ENCODE measurements around the gene IVNS1ABP. TPM values are rescaled to one million over a fixed set of nuclear protein-coding genes. Genes with fewer than 3 reads are reported as not detected.
"Not testable (repeated sequence)": the region's sequence is repeated elsewhere in the genome, so short reads cannot be mapped to it uniquely, and the experiment has no call there.

Gene IVNS1ABP
- polyA plus RNA-seq (ENCODE audit: insufficient read length) = 68.0 TPM

DNA sequence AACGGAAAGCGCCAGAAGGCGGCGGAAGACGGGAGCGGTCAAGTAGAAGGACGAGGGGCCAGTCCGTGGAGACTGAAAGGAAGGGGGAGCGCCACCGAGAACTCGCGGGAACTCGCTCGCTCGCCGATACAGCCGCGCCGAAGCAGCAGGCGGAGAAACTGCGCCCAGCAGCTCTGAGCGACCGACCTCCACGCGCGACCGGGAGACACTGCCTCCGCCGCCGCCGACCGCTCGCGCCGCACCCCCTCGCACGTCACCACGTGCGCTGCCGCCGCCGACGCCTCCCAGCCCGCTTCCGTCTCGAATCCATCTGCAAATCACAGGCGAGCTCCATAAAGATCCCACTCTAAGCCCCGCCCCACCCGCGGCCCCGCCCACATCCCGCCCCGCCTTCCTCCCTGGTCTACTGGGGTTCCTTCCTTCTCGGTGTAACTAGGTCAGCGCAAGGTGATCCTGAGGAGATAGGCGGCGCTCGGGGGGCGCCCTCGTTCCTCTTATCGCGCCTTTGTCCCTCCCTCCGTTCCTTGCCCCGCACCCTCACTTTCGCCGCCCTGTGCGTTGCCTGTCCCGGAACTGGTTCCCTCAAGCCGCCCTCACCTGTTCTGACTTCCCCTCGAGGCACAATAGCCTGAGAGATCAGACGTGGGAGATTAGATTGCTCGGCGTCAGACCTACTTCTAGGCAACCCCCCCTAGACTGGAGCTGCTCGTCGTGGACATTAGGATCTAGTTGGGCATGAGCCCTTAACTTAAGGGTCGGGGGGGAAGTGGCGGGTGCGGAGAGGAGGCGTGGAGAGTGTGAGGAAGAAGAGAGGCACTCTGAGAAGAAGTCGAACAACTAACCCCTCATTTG lies at the start of gene IVNS1ABP:
TSS of gene IVNS1ABP (minus strand) at position 210 of the 852 bp plus-strand sequence. CDS start 7,750 bp downstream, outside the sequence.
- DNase-seq (ENCODE audit: low read depth) = peak; percentile 72

DNA sequence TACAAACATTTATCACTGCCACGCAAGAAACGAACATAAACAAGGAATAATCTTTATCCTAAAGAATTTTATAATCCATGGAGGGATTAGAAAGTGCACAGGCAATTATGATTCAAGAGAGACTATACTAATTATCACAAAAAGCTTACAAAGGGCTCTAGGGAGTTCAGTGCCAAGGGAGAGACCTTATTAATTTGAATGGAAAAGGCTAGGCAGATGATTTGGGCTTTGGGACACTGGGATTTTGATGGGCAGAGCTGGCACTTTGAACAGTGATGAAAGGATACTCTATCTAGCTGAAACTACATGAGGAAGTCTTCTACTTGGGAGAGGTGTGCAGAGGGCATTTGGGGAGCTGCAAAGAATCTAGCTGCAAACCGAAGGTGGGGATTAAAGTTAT lies 48.9 kb upstream of the IVNS1ABP start:
- no peak for DNase-seq (ENCODE audit: low read depth)

DNA sequence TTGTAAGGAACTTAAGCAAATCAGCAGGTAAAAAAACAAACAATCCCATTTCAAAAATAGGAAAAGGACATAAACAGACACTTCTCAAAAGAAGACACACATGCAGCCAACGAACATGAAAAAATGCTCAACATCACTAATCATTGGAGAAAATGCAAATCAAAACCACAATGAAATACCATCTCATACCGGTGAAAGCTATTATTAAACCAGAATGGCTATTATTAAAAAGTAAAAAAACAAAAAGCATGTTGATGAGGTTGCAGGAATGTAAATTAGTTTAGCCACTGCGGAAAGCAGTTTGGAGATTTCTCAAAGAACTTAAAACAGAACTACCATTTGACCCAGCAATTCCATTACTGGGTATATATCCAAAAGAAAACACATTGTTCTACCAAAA lies 47.5 kb upstream of the IVNS1ABP start:
- not testable (repeated sequence) for DNase-seq (ENCODE audit: low read depth)

DNA sequence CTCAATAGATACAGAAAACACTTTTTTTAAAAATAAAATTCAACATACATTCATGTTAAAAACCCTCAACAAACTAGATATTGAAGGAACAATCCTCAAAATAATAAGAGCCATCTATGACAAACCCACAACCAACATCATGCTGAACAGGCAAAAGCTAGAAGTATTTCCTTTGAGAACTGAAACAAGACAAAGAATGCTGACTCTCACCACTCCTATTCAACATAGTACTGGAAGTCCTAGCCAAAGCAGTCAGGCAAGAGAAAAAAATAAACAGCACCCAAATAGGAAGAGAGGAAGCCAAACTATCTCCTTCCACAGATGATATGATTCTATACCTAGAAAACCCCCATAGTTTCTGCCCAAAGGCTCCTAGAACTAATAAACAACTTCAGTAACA lies 46.2 kb upstream of the IVNS1ABP start:
- DNase-seq (ENCODE audit: low read depth) = no peak

DNA sequence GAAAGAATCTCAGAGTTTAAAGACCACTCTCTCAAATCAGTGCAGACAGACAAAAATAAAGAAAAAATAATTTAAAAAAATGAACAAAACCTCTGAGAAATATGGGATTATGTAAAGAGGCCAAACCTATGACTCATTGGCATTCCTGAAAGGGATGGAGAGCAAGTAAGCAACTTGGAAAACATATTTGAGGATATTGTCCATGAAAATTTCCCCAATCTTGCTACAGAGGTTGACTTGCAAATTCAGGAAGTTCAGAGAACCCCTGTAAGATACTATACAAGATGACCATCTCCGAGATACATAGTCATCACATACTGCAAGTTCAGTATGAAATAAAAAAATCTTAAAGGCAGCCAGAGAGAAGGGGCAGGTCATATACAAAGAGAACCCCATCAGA lies 43.7 kb upstream of the IVNS1ABP start:
- DNase-seq (ENCODE audit: low read depth) = no peak

DNA sequence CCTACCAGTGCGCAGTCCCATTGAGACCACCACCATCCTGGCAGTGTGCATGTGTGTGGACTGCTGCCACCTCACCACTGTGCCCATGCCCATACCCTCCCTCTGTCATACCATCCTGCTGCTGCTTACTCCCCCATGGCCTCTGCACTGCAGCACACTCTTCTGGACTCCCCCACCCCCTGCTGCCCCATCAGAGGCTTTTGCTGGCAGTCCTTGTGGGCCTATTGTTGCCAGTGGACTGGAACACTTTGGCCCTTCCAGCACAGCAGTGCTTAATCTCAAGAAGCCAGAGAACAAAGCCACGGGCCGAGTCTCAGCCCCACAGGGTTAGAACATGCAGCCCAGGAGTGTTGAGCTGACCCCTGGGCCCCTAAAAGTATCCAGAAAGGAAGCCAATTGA lies 41.9 kb upstream of the IVNS1ABP start:
- DNase-seq (ENCODE audit: low read depth) = no peak

DNA sequence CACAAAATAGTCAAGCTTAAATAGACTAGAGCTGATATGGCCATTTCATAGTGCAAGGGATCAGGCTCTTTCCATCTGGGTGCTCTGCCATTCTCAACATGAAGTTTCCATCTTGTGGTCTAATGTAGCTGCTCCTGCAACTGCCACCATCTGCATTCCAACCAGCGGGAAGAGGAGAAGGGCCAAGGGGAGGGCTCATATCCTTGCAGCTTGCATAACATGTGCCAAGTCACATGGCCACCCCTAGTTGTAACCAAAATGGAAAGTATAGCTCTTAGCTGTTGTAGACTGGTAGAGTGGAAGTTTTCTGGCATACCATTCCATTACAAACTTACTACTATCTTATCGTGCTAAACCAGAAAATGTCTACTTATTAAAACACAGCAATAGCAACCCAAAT lies 38.9 kb upstream of the IVNS1ABP start:
- DNase-seq (ENCODE audit: low read depth) = no peak

DNA sequence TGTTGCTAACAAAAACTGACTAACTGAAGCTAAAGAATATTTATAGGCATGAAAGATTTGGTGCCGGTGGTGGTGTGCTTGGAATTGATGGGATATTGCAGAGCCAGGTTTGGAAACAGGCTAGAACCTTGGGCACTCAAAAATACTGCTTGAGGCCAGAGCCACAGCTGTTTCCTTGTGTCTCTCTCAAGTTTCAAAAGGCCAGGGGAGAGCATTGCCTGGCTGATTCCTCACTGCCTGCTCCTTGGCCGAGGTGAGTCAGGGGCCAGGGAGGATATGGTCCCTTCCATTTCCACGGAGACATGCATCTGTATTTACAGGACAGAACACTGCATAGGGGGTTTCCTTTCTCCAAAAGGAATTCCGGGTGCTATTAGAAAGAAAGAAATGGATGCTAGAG lies 36.1 kb upstream of the IVNS1ABP start:
- no peak for DNase-seq (ENCODE audit: low read depth)

DNA sequence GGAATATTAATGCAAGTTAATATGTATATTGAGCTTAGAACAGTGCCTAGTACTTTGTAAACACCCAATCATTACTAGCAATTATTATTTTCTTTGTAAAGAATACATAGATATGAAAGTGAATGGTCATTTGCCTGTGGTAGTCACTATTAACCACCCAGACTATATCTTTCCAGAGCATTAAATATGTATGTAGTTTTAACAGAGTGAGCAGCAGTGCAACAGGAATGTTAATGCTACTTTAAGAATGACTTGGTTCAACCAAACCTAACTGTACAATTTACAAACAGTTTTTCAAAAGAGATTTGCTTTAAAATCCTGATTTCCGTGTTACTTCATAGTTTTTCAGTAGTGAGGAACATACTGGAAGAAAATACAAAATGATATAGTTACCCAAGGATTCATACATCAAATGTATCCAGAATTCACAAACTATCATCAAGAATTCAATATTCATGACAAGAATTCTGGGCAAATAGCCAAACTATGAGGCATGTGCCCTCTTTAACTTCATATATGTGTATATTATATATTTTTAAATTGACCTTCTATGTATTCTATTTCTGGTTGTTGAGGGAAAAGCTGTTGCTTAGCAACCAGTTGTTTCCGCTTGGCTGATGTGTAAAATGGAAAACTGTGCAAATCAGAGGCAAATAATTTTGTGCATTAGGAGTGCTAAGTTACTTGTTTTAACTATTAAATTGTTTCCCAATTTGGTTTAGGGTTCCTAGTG lies 34.9 kb upstream of the IVNS1ABP start:
- peak; percentile 70 for DNase-seq (ENCODE audit: low read depth)

DNA sequence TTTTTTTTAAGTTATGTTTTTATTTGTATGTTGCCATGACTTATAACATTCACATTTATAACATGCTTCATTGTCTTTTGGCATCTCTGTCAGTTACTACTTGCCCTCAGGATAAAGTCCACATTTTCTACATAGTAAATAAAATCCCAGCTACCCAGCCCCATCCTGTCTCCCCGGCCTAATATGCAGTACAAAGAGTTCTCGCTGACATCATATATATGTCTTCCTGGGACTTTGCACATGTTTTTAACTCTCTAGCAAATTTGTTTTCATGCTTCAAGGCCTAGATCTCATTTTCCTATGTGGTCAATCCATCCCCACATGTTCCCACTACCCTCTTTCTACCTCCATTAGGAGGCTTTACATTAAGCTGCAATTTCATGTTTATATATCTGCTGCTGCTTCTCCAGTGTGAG lies 33.0 kb upstream of the IVNS1ABP start:
- no peak for DNase-seq (ENCODE audit: low read depth)

DNA sequence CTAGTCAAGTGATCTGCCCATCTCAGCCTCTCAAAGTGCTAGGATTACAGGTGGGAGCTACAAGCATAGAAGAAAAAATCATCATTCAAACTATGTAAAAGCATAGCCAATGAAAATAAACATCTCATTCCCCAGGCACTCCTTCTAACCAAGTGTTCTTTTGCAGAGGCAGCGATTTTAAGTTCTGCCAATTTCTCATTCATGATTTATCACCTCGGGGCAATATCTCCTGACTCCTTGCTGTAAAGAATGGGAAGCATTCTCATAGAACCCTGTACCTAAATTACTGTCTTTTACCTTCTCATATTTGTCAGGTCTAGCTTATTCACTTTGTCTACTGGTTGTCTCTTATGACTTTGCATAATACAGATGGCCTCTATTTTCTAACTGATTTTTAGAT lies 32.5 kb upstream of the IVNS1ABP start:
- no peak for DNase-seq (ENCODE audit: low read depth)

DNA sequence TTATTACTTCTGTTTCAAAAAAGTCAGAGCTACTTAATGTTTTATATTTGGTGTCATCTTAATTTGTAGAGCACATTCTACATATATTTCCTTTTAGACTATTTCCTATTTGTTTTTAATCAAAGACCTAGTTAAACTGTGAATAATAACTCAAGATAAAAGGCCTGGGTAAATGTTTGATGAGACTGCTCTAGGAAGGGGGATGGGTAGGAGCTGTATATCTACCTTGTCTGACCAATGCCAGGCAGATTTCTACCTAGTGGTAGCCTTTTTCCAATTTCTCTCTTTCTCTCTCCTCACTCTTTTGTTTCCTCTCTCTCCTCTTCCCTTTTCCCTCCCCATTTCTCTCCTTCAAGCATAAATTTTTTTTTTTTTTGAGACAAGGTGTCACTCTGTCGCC lies 31.9 kb upstream of the IVNS1ABP start:
- DNase-seq (ENCODE audit: low read depth) = no peak

DNA sequence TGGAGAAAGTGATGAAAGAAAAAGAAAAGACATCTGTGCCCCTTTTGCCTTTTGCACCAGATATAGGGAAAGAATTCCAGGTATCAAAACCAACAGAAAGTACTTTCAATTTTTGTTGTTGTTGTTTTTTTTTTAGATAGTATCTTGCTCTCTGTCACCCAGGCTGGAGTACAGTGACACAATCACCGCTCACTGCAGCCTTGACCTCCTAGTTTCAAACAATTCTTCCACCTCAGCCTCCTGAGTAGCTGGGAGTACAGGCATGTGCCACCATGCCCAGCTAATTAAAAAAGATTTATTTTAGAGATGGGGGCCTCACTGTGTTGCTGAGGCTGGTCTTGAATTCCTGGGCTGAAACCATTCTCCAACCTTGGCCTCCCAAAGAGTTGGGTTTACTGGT lies 31.3 kb upstream of the IVNS1ABP start:
- DNase-seq (ENCODE audit: low read depth) = no peak

DNA sequence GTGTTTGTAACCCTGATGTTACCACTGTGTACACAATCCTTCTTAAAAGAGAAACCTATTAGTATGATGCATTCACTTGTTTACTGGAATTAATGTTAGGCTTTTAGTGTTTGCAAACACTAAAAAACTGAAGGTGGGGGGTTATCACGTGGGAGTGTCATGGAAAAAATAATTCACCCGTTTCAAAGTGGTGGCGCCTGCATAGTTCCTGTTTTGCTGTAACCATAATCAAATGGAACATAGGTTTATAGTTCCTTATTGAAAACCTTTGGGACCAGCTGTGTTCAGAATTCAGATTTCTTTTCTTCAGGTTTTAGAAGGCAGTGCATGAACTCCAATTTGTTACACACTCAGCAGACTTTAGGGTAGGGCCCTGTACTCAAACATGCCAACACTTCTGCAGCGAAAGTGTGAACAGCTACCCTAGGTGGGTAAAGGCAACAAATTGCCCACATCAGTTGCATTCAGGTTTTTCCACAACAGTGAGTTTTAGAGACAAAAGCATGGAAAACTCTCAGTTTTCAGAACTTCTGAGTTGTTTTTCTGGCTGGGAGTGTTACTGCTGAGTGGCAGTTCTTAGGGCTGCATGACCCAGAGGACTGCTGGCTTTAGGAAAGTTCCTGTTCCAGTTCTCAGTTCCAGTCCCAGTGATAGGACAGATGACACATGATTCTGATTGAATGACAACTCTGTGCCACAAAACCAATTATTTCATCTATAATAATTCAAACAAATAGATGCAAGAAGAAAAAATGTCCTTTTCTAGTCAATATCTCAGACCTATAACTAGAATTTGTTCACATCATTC lies 29.1 kb upstream of the IVNS1ABP start:
- DNase-seq (ENCODE audit: low read depth) = no peak

DNA sequence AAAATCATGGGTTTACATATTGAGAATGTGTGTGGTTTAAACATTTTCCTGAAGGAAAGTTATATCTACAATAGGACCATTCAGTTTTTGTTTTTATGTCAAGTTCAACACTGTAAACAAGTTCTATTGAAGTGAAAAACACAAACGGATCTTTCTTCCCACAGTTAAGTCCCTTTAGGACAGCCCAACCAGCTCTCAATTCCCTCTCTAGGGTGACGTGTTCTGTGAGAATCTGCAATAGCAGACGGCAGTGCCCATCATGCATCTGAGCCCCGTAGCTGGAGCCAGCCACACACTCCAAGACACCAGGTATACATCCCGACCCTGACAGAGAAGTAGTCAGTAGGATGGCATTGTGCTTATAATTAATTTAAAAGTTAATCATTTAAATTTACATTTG lies 26.3 kb upstream of the IVNS1ABP start:
- DNase-seq (ENCODE audit: low read depth) = no peak

DNA sequence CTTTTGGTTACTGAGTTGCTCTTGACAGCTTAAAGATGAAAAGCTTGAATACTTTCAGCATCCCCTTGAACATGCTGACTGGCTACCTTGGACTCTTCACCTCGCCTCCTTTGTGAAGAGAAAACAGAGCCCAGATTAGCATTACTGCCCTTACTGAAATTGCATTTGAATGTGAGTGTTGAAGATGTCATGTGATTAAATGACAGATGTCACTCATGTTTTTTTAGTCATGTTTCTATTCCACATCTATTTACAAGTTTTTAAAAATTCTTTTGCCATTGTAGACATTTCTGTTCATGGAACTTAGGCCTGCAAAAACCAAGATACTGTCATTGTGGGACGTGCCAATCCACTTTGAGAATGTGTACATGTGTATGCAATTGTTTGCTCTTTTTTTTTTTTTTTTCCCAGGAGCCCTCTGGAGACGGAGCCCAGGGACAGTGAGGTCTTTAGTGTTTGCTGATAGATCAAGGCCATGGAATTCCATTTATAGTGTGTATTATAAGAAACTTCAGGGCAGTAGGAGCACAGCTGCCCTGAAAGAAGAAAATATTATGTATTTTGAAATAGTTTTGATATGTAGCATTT lies 25.7 kb upstream of the IVNS1ABP start:
- DNase-seq (ENCODE audit: low read depth) = no peak

DNA sequence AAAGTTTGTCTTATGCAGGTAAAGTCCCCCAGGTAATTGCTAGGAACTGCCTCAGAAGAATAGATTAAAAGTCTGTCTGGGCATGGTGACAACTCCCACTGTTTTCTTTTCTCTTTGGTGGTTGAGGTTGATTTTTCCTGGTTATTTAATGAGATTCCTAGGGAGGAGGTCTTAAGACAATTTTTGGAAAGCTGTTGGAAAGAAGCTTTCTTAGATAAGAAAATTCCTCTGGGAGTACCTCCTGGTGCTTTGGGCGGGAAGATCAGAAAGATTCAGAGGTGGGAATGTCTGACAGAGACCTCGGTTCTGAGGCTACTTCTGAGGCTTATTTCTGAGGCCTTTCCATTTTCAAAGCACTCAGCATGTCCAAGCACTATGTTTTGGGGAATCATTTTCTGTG lies 25.0 kb upstream of the IVNS1ABP start:
- no peak for DNase-seq (ENCODE audit: low read depth)

DNA sequence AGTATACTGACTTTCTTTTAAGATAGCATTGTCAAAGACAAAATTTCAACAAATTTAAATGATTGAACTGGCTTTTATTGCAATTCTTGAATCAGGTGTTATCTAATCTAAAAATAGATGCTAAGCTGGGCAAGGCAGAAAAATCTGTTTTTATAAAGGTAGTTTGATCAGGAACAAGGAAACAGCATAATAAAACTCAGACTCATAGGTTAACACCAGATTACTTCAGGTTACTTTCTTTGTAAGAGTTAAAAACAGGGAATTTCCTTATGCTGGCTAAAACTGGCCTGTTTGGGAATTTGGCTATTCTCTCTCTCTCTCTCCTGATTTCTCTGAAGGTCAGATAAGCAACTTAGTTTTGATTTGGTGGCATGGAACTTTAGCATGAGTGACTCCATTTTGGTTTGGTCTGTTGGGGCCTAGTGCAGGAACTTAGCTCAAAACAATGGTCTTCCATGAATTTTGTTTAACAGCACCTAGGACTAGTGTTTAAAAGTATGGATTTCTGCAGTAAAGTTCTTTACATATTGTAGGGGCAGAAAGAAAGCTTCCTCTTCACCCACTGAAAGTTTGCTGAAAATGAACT lies 24.2 kb upstream of the IVNS1ABP start:
- no peak for DNase-seq (ENCODE audit: low read depth)

DNA sequence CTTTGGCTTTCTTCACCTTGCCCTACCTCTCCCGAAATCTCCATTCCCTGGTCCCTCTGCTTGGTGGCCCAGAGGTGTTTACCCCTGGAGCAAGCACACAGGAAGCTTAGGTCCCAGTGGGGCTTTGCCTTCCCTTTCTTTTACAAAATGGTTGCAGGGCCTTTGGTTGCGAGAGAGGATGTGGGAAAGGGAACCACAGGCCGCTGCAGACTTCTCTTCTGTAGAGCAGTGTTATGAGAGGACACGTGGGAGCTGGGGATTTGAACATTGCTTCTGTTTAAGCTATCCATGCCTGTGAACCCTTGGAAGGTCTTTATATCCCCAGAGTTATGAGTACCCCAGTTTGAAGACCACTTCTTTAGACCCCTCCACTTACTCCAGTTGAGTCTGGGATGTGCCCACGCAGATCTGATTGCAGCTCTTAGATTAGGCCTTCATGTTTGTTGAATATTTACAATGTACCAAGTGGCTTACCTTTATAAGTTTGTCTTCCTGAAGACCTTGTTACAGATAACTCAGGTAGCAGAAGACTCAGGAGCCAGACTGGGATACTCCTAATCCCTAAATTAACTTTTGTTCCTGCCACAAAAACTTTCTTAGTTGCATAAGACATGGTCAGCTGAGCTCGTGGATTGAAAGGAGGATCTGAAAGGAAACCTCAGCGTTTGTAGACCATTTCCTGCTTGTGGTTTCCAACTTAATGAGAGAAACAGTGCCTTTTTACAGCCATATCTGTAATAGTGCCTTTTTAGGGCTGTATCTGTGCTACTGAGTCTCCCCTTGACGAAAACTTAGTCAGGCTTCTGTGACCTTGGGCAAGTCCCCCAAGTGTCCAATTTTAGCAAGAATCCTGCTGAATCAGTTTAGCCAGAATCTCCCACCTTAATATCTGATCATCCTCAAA lies 21.9 kb upstream of the IVNS1ABP start:
- DNase-seq (ENCODE audit: low read depth) = no peak

DNA sequence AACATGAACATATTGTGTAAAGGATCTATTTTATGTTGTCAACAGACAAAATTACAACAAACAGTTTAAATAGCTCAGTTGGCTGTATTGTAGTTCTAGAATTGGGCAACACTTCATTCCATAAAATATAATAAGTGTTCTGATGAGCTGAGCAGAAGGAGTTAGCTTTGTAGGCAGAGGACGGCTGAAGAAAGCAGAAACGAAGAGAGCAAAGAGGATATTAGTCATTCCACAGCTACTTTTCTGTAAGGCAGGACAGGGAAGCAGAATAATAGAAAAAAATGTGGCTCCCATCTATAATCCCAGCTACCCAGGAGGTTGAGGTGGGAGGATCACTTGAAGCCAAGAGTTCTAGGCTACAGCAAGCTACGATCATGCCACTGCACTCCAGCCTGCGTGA lies 20.2 kb upstream of the IVNS1ABP start:
- no peak for DNase-seq (ENCODE audit: low read depth)

Data from forelimb muscle (tissue), 1 donor.